HepG2 (cell line): ENCODE results near the gene ZNF667. TPM values are rescaled to one million over a fixed set of nuclear protein-coding genes. Genes with fewer than 3 reads are reported as not detected.

ENCODE experiments used
- ATAC-seq: fragments of 200-7000 bp; cut with Tn5 transposase; 3 replicates; pipeline ENCODE4 v1.9.1; 2020; ENCODE audit warnings: mild to moderate bottlenecking, moderate library complexity
- BruUV-seq: library from RNA; stranded (reverse); fragments of 400-500 nt; replicated peaks from 2 replicates; lab custom pipeline; 2021; lab: Mats Ljungman, UMichigan
- CTCF ChIA-PET: fragments of 300-600 bp; formaldehyde crosslinking; extraction: SDS; loops from one replicate; lab custom pipeline; 2021; ENCODE audit warnings: low total read pairs, inconsistent platforms, low intra/inter-chr PET ratio; lab: Yijun Ruan, JAX
- POLR2A ChIA-PET: fragments of 350-600 bp; sonication (Branson Sonifier 250); formaldehyde crosslinking; loops from one replicate; lab custom pipeline; 2020; ENCODE audit warnings: antibody characterized with exemption, inconsistent platforms; lab: Yijun Ruan, JAX
- DNase-seq: peaks from one replicate; pipeline ENCODE4 v3.0.0-alpha.2; 2015; ENCODE audit warnings: low spot score
- FAIRE-seq: peaks from 3 replicates; lab custom pipeline; 2011; peaks lifted over from hg19 to GRCh38; lab: Jason Lieb, UNC
- H2AFZ ChIP-seq: one replicate; pipeline ENCODE4 v1.6.1; 2011; ENCODE audit warnings: low read length, inconsistent platforms
- H3K27ac ChIP-seq: fragments of 300-600 bp; 3 replicates; pipeline ENCODE4 v1.8.0; 2011; ENCODE audit warnings: mixed run types, mild to moderate bottlenecking, mixed read lengths, low read length, inconsistent platforms; ENCODE audit not compliant: insufficient read depth; ENCODE audit errors: extremely low read length
- H3K27me3 ChIP-seq, 2 experiments: fragments of 200-600 bp in 1 of 2; 2 replicates in 1 of 2; 3 replicates in 1 of 2; pipeline versions ENCODE4 v1.6.0 to v1.8.0; 2011; ENCODE audit warnings: low read length in 2 of 2, mild to moderate bottlenecking in 2 of 2, moderate library complexity in 2 of 2, inconsistent platforms in 1 of 2; ENCODE audit not compliant: insufficient read depth in 2 of 2, control insufficient read depth in 1 of 2
- H3K36me3 ChIP-seq, 2 experiments: fragments of 200-600 bp in 1 of 2; replicated peaks in 1 of 2; 2 replicates in 1 of 2; 3 replicates in 1 of 2; pipeline versions ENCODE4 v1.5.1 to v1.8.0; 2011; ENCODE audit warnings: low read length in 2 of 2, inconsistent platforms in 1 of 2; ENCODE audit not compliant: insufficient read depth in 2 of 2, control insufficient read depth in 1 of 2
- H3K4me1 ChIP-seq: 2 replicates; pipeline ENCODE4 v1.5.1; 2012; ENCODE audit warnings: low read length, inconsistent platforms; ENCODE audit not compliant: insufficient read depth
- H3K4me2 ChIP-seq: 2 replicates; pipeline ENCODE4 v1.6.0; 2011; ENCODE audit warnings: low read depth, low read length, inconsistent platforms
- H3K4me3 ChIP-seq, 3 experiments: fragments of 200-600 bp in 1 of 3; sonication (generic), shearing (Covaris generic) in 1 of 3; replicated peaks in 1 of 3; 2 replicates each; pipeline ENCODE4 v1.5.1; 2011 to 2016; ENCODE audit warnings: low read length in 3 of 3, inconsistent platforms in 2 of 3, low read depth in 2 of 3, mild to moderate bottlenecking in 2 of 3, control low read depth in 1 of 3, mixed read lengths in 1 of 3; ENCODE audit not compliant: insufficient read depth in 1 of 3
- H3K79me2 ChIP-seq: one replicate; pipeline ENCODE4 v1.6.1; 2011; ENCODE audit warnings: low read length, inconsistent platforms; ENCODE audit not compliant: insufficient read depth
- H3K9ac ChIP-seq: 2 replicates; pipeline ENCODE4 v1.6.0; 2011; ENCODE audit warnings: mild to moderate bottlenecking, low read depth, low read length, inconsistent platforms; ENCODE audit not compliant: insufficient read depth
- H3K9me3 ChIP-seq: 2 replicates; pipeline ENCODE4 v1.5.1; 2012; ENCODE audit warnings: mild to moderate bottlenecking, low read length
- H4K20me1 ChIP-seq: 2 replicates; pipeline ENCODE4 v1.6.0; 2011; ENCODE audit warnings: inconsistent platforms, mild to moderate bottlenecking, low read length, moderate library complexity; ENCODE audit not compliant: insufficient read depth
- DZIP1 ChIP-seq: sonication (generic); formaldehyde crosslinking; IDR thresholded peaks from 2 replicates; pipeline ENCODE4 v1.5.0; 2020; ENCODE audit warnings: mild to moderate bottlenecking, missing genetic modification reagents
- FOXJ3 ChIP-seq: sonication (generic); formaldehyde crosslinking; IDR thresholded peaks from 2 replicates; pipeline ENCODE4 v1.4.0; 2020; ENCODE audit warnings: missing genetic modification reagents, mild to moderate bottlenecking, borderline replicate concordance
- HOXA5 ChIP-seq: sonication (generic); formaldehyde crosslinking; IDR thresholded peaks from 2 replicates; pipeline ENCODE4 v1.4.0; 2020; ENCODE audit warnings: missing genetic modification reagents
- YY1 ChIP-seq: IDR thresholded peaks from 2 replicates; pipeline ENCODE4 v1.6.1; 2011; ENCODE audit warnings: low read length, low read depth, moderate library complexity, mild to moderate bottlenecking; ENCODE audit not compliant: insufficient read depth, insufficient replicate concordance
- ZC3H13 ChIP-seq: sonication (generic); formaldehyde crosslinking; IDR thresholded peaks from 2 replicates; pipeline ENCODE4 v1.8.1; 2023; ENCODE audit warnings: mild to moderate bottlenecking, missing genetic modification reagents, moderate library complexity
- ZNF136 ChIP-seq: sonication (generic); formaldehyde crosslinking; IDR thresholded peaks from 2 replicates; pipeline ENCODE4 v1.8.1; 2022; ENCODE audit warnings: low read depth, mild to moderate bottlenecking, moderate library complexity, missing genetic modification reagents
- ZNF260 ChIP-seq: sonication (generic); formaldehyde crosslinking; IDR thresholded peaks from 2 replicates; pipeline ENCODE4 v1.4.0; 2020; ENCODE audit warnings: missing genetic modification reagents, low read depth, mild to moderate bottlenecking, borderline replicate concordance
- ZNF275 ChIP-seq: sonication (generic); formaldehyde crosslinking; IDR thresholded peaks from 2 replicates; pipeline ENCODE4 v1.8.0; 2022; ENCODE audit warnings: missing genetic modification reagents, mild to moderate bottlenecking, inconsistent platforms, borderline replicate concordance
- ZNF33A ChIP-seq: sonication (generic); formaldehyde crosslinking; IDR thresholded peaks from 2 replicates; pipeline ENCODE4 v1.5.1; 2020; ENCODE audit warnings: missing genetic modification reagents, mild to moderate bottlenecking, moderate library complexity, borderline replicate concordance
- ZNF34 ChIP-seq: sonication (generic); formaldehyde crosslinking; IDR thresholded peaks from 2 replicates; pipeline ENCODE4 v1.4.0; 2020; ENCODE audit warnings: mild to moderate bottlenecking, missing genetic modification reagents, borderline replicate concordance
- ZNF431 ChIP-seq: sonication (generic); formaldehyde crosslinking; IDR thresholded peaks from 2 replicates; pipeline ENCODE4 v1.9.0; 2022; ENCODE audit warnings: missing genetic modification reagents, low read depth, mild to moderate bottlenecking, borderline replicate concordance
- ZNF549 ChIP-seq: sonication (generic); formaldehyde crosslinking; IDR thresholded peaks from 2 replicates; pipeline ENCODE4 v1.5.0; 2020; ENCODE audit warnings: missing genetic modification reagents
- ZNF567 ChIP-seq: sonication (generic); formaldehyde crosslinking; IDR thresholded peaks from 2 replicates; pipeline ENCODE4 v1.8.1; 2023; ENCODE audit warnings: mild to moderate bottlenecking, missing genetic modification reagents, borderline replicate concordance
- ZNF761 ChIP-seq: sonication (generic); formaldehyde crosslinking; conservative IDR thresholded peaks from 2 replicates; pipeline ENCODE4 v1.4.0; 2020; ENCODE audit warnings: mild to moderate bottlenecking, missing genetic modification reagents
- WGBS: methylation state at CpG from one replicate; pipeline ENCODE4 v1.1.6; 2017; ENCODE audit warnings: low lambda C conversion rate; 5-methylcytosine and 5-hydroxymethylcytosine counted together
- in situ Hi-C: cut with HindIII; loops from 2 replicates; pipeline ENCODE4 v1.10.0; 2017; ENCODE audit warnings: low pct_unique_long_range_greater_than_20kb; ENCODE audit not compliant: extremely low pct_ligation_motif_present
- intact Hi-C: fragments of 100-400 bp; cut with micrococcal nuclease; formaldehyde crosslinking; loops from one replicate; pipeline ENCODE4 v1.10.0; 2022; ENCODE audit not compliant: unreplicated experiment
- polyA plus RNA-seq, 8 experiments: library from polyadenylated mRNA; depleted of rRNA in 3 of 8; stranded (reverse) in 7 of 8; unstranded in 1 of 8; fragments of >200 nt; fragmentation: Illumina TruSeq in 4 of 8; extraction: Trizol in 4 of 8; gene quantifications; 2 replicates each; pipeline versions ENCODE4 v1.2.1 to v1.2.3, GENCODE V29; 2011 to 2016; ENCODE audit warnings: low read depth in 4 of 8, missing spikeins in 1 of 8, mixed read lengths in 1 of 8; ENCODE audit not compliant: insufficient read depth in 1 of 8
- total RNA-seq, 5 experiments: library from RNA; depleted of rRNA; stranded (reverse); fragments of >200 nt; fragmentation: Illumina TruSeq; extraction: Trizol; gene quantifications; 2 replicates each; pipeline ENCODE4 v1.2.3, GENCODE V29; 2016; ENCODE audit warnings: low read depth in 1 of 5
- TF ChIP-seq, protein P1 (sequence below): sonication (generic); formaldehyde crosslinking; IDR thresholded peaks from 2 replicates; pipeline ENCODE4 v1.4.0; 2020; ENCODE audit warnings: missing genetic modification reagents

ZNF667 gene
- total and polyA plus RNA-seq, 2 of the 13 experiments (the other 11 are each of a cell fraction or from before 2014, with no cell fraction given): not detected

DNA sequence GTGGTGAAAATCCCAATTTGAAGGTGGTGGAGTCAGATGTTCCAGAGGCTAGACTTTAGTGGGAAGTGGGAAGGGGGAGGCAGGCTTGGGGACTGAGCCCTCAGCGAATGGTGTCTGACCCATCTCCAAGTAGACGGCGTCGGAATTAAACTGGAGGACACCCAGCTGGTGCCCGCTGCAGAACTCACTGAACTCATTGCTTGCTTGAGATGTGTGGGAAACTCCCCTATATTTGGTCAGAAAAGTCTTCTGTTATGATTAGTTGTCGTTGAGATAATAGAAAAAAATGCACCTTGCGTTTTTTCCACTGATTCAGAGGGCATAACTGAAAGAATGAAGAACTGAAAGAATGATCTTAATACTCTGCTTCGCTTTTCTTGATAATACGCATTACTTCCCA is 73.9 kb downstream of the ZNF667 start:
- 83% methylated on average over 9 of the region's 9 CpGs for WGBS
- H3K79me2 ChIP-seq: no peaks in the 10 kb centered on the region
- in situ Hi-C loops (no loop called here), intact Hi-C loops (no loop called here)
- no peaks in the 10 kb centered on the region for H4K20me1 ChIP-seq
- no peaks in the 10 kb centered on the region; a peak in 1 of 5 replicates for H3K27me3 ChIP-seq
- peak overlapping the region; percentile 95 for H3K4me2 ChIP-seq
- peak overlapping the region; percentile 70 for H3K27ac ChIP-seq
- H2AFZ ChIP-seq: no peak overlapping the region
- H3K36me3 ChIP-seq: peaks cover 1 to 6% of the 10 kb centered on the region in 2 experiments; a peak in 1 of 5 replicates
- peak overlapping the region; percentile 65 to 84 (median 79) for H3K4me3 ChIP-seq
- FAIRE-seq (no peak), DNase-seq (no peak), ATAC-seq (no peak)
- H3K4me1 ChIP-seq: peaks cover 16% of the 10 kb centered on the region
- ChIA-PET POLR2A (interaction anchor here (0.6 to 1.7 kb wide), 8 partner anchors 11 to 1599 kb away, joined by 3 to 13 read pairs (median 4); partner anchors contain the start of genes ZNF264, ZNF582, ZNF606 and ZNF787), CTCF (interaction anchor here (1.4 kb wide), 1 partner anchor 93 kb away, joined by 3 read pairs; no protein-coding TSS in a partner anchor)
- peak overlapping the region; percentile 86; the same call in 1 of the 2 replicates for H3K9ac ChIP-seq
- H3K9me3 ChIP-seq: peaks cover 64% of the 10 kb centered on the region
- TSS peak; percentile 80 for BruUV-seq
- TF ChIP-seq ZNF567: no peak
- TF ChIP-seq ZNF275 (CRISPR knock-in tag): no peak
- TF ChIP-seq, protein P1, sequence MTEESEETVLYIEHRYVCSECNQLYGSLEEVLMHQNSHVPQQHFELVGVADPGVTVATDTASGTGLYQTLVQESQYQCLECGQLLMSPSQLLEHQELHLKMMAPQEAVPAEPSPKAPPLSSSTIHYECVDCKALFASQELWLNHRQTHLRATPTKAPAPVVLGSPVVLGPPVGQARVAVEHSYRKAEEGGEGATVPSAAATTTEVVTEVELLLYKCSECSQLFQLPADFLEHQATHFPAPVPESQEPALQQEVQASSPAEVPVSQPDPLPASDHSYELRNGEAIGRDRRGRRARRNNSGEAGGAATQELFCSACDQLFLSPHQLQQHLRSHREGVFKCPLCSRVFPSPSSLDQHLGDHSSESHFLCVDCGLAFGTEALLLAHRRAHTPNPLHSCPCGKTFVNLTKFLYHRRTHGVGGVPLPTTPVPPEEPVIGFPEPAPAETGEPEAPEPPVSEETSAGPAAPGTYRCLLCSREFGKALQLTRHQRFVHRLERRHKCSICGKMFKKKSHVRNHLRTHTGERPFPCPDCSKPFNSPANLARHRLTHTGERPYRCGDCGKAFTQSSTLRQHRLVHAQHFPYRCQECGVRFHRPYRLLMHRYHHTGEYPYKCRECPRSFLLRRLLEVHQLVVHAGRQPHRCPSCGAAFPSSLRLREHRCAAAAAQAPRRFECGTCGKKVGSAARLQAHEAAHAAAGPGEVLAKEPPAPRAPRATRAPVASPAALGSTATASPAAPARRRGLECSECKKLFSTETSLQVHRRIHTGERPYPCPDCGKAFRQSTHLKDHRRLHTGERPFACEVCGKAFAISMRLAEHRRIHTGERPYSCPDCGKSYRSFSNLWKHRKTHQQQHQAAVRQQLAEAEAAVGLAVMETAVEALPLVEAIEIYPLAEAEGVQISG (CRISPR knock-in tag): no peak
- no peak for TF ChIP-seq HOXA5 (CRISPR knock-in tag)
- no peak for TF ChIP-seq ZNF761
- no peak for TF ChIP-seq FOXJ3 (CRISPR knock-in tag)
- no peak for TF ChIP-seq ZNF549 (CRISPR knock-in tag)
- no peak for TF ChIP-seq ZNF136 (CRISPR knock-in tag)
- TF ChIP-seq ZNF33A (CRISPR knock-in tag): no peak
- no peak for TF ChIP-seq DZIP1 (CRISPR knock-in tag)
- no peak for TF ChIP-seq ZNF260 (CRISPR knock-in tag)
- TF ChIP-seq ZC3H13 (CRISPR knock-in tag): no peak
- no peak for TF ChIP-seq YY1
- TF ChIP-seq ZNF34 (CRISPR knock-in tag): no peak
- TF ChIP-seq ZNF431 (CRISPR knock-in tag): no peak
